Measurements from ENCODE around the gene HIKESHI.

DNA sequence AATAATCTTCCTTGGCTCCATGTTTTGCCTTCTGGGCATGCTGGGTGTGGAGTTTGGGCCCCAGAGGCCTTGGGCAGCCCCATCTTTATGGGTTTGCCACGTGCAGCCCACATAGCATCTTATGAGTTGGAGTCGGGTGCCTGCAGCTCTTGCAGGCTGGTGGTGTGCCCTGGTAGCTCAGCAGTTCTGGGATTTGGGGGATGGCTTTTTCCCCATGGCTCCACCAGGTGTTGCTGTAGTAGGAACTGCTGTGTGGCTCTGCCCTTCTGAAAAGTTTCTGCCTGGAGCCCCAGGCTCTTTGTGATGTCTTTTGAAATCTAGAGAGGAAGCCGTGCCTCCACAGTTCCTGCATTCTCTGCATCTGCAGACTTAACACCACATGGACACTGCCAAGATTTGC lies 40.7 kb upstream of the HIKESHI start:
- TF ChIP-seq CTCF (conservative IDR thresholded peaks at IDR 0.05; ENCODE audit: low read length) (no peak), EZH2phosphoT487 (IDR thresholded peaks at IDR 0.05; ENCODE audit: borderline replicate concordance, low read depth, low read length) (no peak)

Data from OCI-LY7 (cell line).